ENCODE measurements around the gene FHOD1.

GRCh38 chr16:67202426-67202825 is 44.9 kb downstream of the FHOD1 start:
- TF ChIP-seq CTCF (IDR thresholded peaks at IDR 0.05): no peak
- no peak for TF ChIP-seq POLR2A (IDR thresholded peaks at IDR 0.05)

Measured in Peyer's patch (tissue), 4 donors.